Liver (tissue), 9 donors: ENCODE data around the gene PDLIM5. TPM values are rescaled to one million over a fixed set of nuclear protein-coding genes. Genes with fewer than 3 reads are reported as not detected.
A peak's percentile ranks its signal among the peaks of the same experiment; 100 is the strongest.

Experiments used
- DNase-seq: peaks from one replicate; pipeline ENCODE4 v3.0.0-alpha.2; 2017; ENCODE audit warnings: low spot score
- H3K27ac ChIP-seq, 2 donors: one replicate each; pipeline ENCODE4 v1.7.0; 2013; ENCODE audit warnings: inconsistent platforms in 2 of 2, low read length in 2 of 2, control low read depth in 1 of 2, low read depth in 1 of 2, mild to moderate bottlenecking in 1 of 2
- H3K27me3 ChIP-seq, 4 donors: one replicate each; pipeline versions ENCODE4 v1.6.1 to v1.7.0; 2013; ENCODE audit warnings: low read length in 3 of 4, inconsistent platforms in 1 of 4, mild to moderate bottlenecking in 1 of 4, moderate library complexity in 1 of 4; ENCODE audit not compliant: control insufficient read depth in 4 of 4, insufficient read depth in 4 of 4
- H3K36me3 ChIP-seq, 4 donors: one replicate each; pipeline versions ENCODE4 v1.6.1 to v1.7.0; 2013; ENCODE audit warnings: low read length in 3 of 4, mild to moderate bottlenecking in 3 of 4, low read depth in 1 of 4, moderate library complexity in 1 of 4; ENCODE audit not compliant: control insufficient read depth in 4 of 4, insufficient read depth in 3 of 4
- H3K4me1 ChIP-seq, 4 donors: one replicate each; pipeline versions ENCODE4 v1.6.1 to v1.7.0; 2013; ENCODE audit warnings: low read length in 3 of 4, mild to moderate bottlenecking in 3 of 4, moderate library complexity in 1 of 4; ENCODE audit not compliant: control insufficient read depth in 4 of 4, insufficient read depth in 4 of 4
- H3K4me3 ChIP-seq, 3 donors: one replicate each; pipeline versions ENCODE4 v1.6.1 to v1.7.0; 2013; ENCODE audit warnings: low read length in 3 of 3, control low read depth in 1 of 3, low read depth in 1 of 3, mild to moderate bottlenecking in 1 of 3
- H3K9ac ChIP-seq, 2 donors: one replicate each; pipeline ENCODE4 v1.7.0; 2013; ENCODE audit warnings: low read length in 2 of 2, mild to moderate bottlenecking in 2 of 2, moderate library complexity in 2 of 2, control low read depth in 1 of 2, low read depth in 1 of 2
- H3K9me3 ChIP-seq, 4 donors: one replicate each; pipeline versions ENCODE4 v1.6.1 to v1.7.0; 2013; ENCODE audit warnings: low read length in 3 of 4; ENCODE audit not compliant: control insufficient read depth in 4 of 4
- ATF3 ChIP-seq: IDR thresholded peaks from 2 replicates; pipeline ENCODE4 v1.6.1; 2016; ENCODE audit warnings: antibody characterized with exemption
- CTCF ChIP-seq: fragments of 150-350 bp; IDR thresholded peaks from 2 replicates; pipeline ENCODE4 v1.5.1; 2017; ENCODE audit warnings: improper control_type of control experiment, low read depth, low read length; ENCODE audit not compliant: missing input control
- EGR1 ChIP-seq, 2 donors: IDR thresholded peaks; 2 replicates each; pipeline ENCODE4 v1.6.1; 2016 to 2018; ENCODE audit warnings: antibody characterized with exemption in 2 of 2, low read depth in 2 of 2
- FOXA1 ChIP-seq: IDR thresholded peaks from 2 replicates; pipeline ENCODE4 v1.6.1; 2016; ENCODE audit warnings: antibody characterized with exemption
- FOXA2 ChIP-seq: IDR thresholded peaks from 2 replicates; pipeline ENCODE4 v1.6.1; 2016; ENCODE audit warnings: antibody characterized with exemption
- GABPA ChIP-seq, 2 donors: IDR thresholded peaks in 1 of 2; conservative IDR thresholded peaks in 1 of 2; 2 replicates each; pipeline ENCODE4 v1.6.1; 2016; ENCODE audit warnings: antibody characterized with exemption in 2 of 2, mild to moderate bottlenecking in 1 of 2, moderate library complexity in 1 of 2
- HNF4A ChIP-seq, 2 donors: conservative IDR thresholded peaks; 2 replicates each; pipeline ENCODE4 v1.6.1; 2016; ENCODE audit warnings: antibody characterized with exemption in 2 of 2, mild to moderate bottlenecking in 2 of 2
- HNF4G ChIP-seq: IDR thresholded peaks from 2 replicates; pipeline ENCODE4 v1.6.1; 2016; ENCODE audit warnings: antibody characterized with exemption
- JUND ChIP-seq, 2 donors: IDR thresholded peaks; 2 replicates each; pipeline ENCODE4 v1.6.1; 2016; ENCODE audit warnings: antibody characterized with exemption in 2 of 2
- MAX ChIP-seq: IDR thresholded peaks from 2 replicates; pipeline ENCODE4 v1.6.1; 2016; ENCODE audit warnings: antibody characterized with exemption
- NR2F2 ChIP-seq: IDR thresholded peaks from 2 replicates; pipeline ENCODE4 v1.6.1; 2016; ENCODE audit warnings: antibody characterized with exemption
- RAD21 ChIP-seq, 2 donors: IDR thresholded peaks; 2 replicates each; pipeline ENCODE4 v1.6.1; 2016; ENCODE audit warnings: antibody characterized with exemption in 2 of 2, mild to moderate bottlenecking in 2 of 2
- REST ChIP-seq: IDR thresholded peaks from 2 replicates; pipeline ENCODE4 v1.6.1; 2016; ENCODE audit warnings: antibody characterized with exemption, mild to moderate bottlenecking
- RXRA ChIP-seq, 2 donors: IDR thresholded peaks; 2 replicates each; pipeline ENCODE4 v1.6.1; 2017 to 2018; ENCODE audit warnings: antibody characterized with exemption in 2 of 2, mild to moderate bottlenecking in 1 of 2
- SP1 ChIP-seq: IDR thresholded peaks from 2 replicates; pipeline ENCODE4 v1.6.1; 2018; ENCODE audit warnings: antibody characterized with exemption, mild to moderate bottlenecking
- TAF1 ChIP-seq: conservative IDR thresholded peaks from 2 replicates; pipeline ENCODE4 v1.6.1; 2016; ENCODE audit warnings: antibody characterized with exemption, mild to moderate bottlenecking
- YY1 ChIP-seq: IDR thresholded peaks from 2 replicates; pipeline ENCODE4 v1.6.1; 2016; ENCODE audit warnings: antibody characterized with exemption, mild to moderate bottlenecking
- ZBTB33 ChIP-seq: IDR thresholded peaks from 2 replicates; pipeline ENCODE4 v1.6.1; 2016; ENCODE audit warnings: antibody characterized with exemption
- WGBS: extraction: QIAGEN DNeasy Blood & Tissue Kit; methylation state at CpG from one replicate; pipeline ENCODE4 v1.1.7; 2013; 5-methylcytosine and 5-hydroxymethylcytosine counted together
- polyA plus RNA-seq, 2 donors: library from polyadenylated mRNA; stranded (reverse) in 1 of 2; unstranded in 1 of 2; fragments of 200-250 nt in 1 of 2; fragments of >200 nt in 1 of 2; fragmentation: Nextera tagmentation in 1 of 2; extraction: Ambion mirVana in 1 of 2; gene quantifications; one replicate each; pipeline versions ENCODE4 v1.2.1 to v1.2.3, GENCODE V29; 2013 to 2015
- total RNA-seq, 2 donors: library from RNA; depleted of rRNA; stranded (reverse); fragments of >200 nt; gene quantifications; one replicate each; pipeline ENCODE4 v1.2.3, GENCODE V29; 2014
- donor health status: healthy.
- donor health status: healthy.
- donor health status: healthy.
- donor health status: healthy.
- donor health status: healthy.

PDLIM5 gene
- total and polyA plus RNA-seq, 4 donors, result 19.1 to 114 (median 67.8) TPM

- Histone ChIP-seq H3K36me3 (peaks cover 4 to 29% (median 22%) of the 10 kb centered on the region in 4 donors), H3K4me3 (no peak overlapping the region), H3K27me3 (no peaks in the 10 kb centered on the region), H3K9me3 (no peaks in the 10 kb centered on the region), H3K9ac (no peak overlapping the region), H3K27ac (no peak overlapping the region), H3K4me1 (no peaks in the 10 kb centered on the region)
- WGBS, result 28% methylated on average over 6 of the region's 6 CpGs
- DNase-seq, result no peak
- TF ChIP-seq RAD21 (IDR thresholded peaks at IDR 0.05) (peak; percentile 91), ATF3 (peak; percentile 22), FOXA2 (no peak), CTCF (peak; percentile 75), JUND (IDR thresholded peaks at IDR 0.05) (peak in 1 of 2 donors; percentile 18), HNF4A (conservative IDR thresholded peaks at IDR 0.05) (peak; percentile 15 to 36)
Measured at GRCh38 chr4:94621491-94622080, 169.8 kb downstream of the PDLIM5 start.

GRCh38 chr4:94623126-94623911 lies 171.6 kb downstream of the PDLIM5 start:
- H3K9ac ChIP-seq, result no peak overlapping the region
- no peak overlapping the region for H3K4me3 ChIP-seq
- H3K27ac ChIP-seq, result no peak overlapping the region
- WGBS, result 74% methylated on average over 3 of the region's 3 CpGs
- H3K9me3 ChIP-seq, result no peaks in the 10 kb centered on the region
- no peak for TF ChIP-seq FOXA2
- TF ChIP-seq RAD21 (IDR thresholded peaks at IDR 0.05), result no peak
- TF ChIP-seq HNF4G, result no peak
- no peak for TF ChIP-seq FOXA1
- no peak for TF ChIP-seq JUND (IDR thresholded peaks at IDR 0.05)
- no peak for TF ChIP-seq RXRA (IDR thresholded peaks at IDR 0.05)
- TF ChIP-seq ATF3, result no peak
- TF ChIP-seq GABPA (IDR thresholded peaks at IDR 0.05 in 1 of 2, conservative IDR thresholded peaks at IDR 0.05 in 1 of 2), result no peak
- no peak for TF ChIP-seq ZBTB33
- TF ChIP-seq EGR1 (IDR thresholded peaks at IDR 0.05; ENCODE audit: low read depth in 2 of 2), result no peak
- TF ChIP-seq CTCF, result no peak
- TF ChIP-seq TAF1, result no peak
- TF ChIP-seq YY1, result no peak
- TF ChIP-seq REST, result no peak
- no peak for TF ChIP-seq HNF4A (conservative IDR thresholded peaks at IDR 0.05)
- TF ChIP-seq MAX, result no peak
- no peak for TF ChIP-seq NR2F2
- TF ChIP-seq SP1, result no peak
- H3K27me3 ChIP-seq, result no peaks in the 10 kb centered on the region
- DNase-seq, result no peak
- H3K4me1 ChIP-seq, result no peaks in the 10 kb centered on the region
- H3K36me3 ChIP-seq, result peaks cover 2 to 26% (median 17%) of the 10 kb centered on the region in 4 donors
